Measurements from ENCODE around the gene HEATR5A. TPM values are rescaled to one million over a fixed set of nuclear protein-coding genes. Genes with fewer than 3 reads are reported as not detected.

The HEATR5A gene
- total and polyA plus RNA-seq, 2 donors from 2014 or later, result 8.0 to 30.4 TPM

DNA sequence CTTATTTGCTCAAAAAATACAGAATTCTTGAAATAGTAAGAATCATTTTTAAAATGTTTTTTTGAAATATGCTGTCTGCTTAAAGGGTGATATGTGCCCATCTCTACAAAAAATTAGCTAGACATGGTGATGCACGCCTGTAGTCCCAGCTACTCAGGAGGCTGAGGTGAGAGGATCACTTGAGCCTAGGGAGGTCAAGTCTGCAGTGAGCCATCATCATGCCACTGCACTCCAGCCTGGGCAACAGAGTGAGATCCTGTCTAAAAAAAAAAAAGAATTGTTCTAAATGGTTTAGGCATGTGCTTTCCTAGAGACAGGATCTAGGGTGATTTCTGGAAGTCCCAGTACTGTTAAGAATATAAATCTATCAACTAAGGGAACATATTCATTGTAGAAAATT is 137.2 kb downstream of the HEATR5A start:
- Histone ChIP-seq H3K36me3 (ENCODE audit: control insufficient read depth in 2 of 3, insufficient read depth in 3 of 3, low read length in 3 of 3) (no peaks in the 10 kb centered on the region), H3K4me3 (ENCODE audit: low read length in 3 of 3) (no peak overlapping the region), H3K9ac (ENCODE audit: low read length in 3 of 3) (no peak overlapping the region), H3K27ac (ENCODE audit: low read depth in 2 of 2, low read length in 2 of 2) (no peak overlapping the region), H3K4me1 (ENCODE audit: control insufficient read depth in 2 of 3, insufficient read depth in 2 of 3, low read depth in 1 of 3, low read length in 3 of 3) (no peaks in the 10 kb centered on the region), H3K27me3 (ENCODE audit: control insufficient read depth, insufficient read depth, low read length) (no peaks in the 10 kb centered on the region), H3K9me3 (ENCODE audit: control insufficient read depth in 2 of 3, insufficient read depth in 1 of 3, low read length in 3 of 3) (no peaks in the 10 kb centered on the region)
- DNase-seq (no peak), FAIRE-seq (no peak)
- TF ChIP-seq, protein P1, sequence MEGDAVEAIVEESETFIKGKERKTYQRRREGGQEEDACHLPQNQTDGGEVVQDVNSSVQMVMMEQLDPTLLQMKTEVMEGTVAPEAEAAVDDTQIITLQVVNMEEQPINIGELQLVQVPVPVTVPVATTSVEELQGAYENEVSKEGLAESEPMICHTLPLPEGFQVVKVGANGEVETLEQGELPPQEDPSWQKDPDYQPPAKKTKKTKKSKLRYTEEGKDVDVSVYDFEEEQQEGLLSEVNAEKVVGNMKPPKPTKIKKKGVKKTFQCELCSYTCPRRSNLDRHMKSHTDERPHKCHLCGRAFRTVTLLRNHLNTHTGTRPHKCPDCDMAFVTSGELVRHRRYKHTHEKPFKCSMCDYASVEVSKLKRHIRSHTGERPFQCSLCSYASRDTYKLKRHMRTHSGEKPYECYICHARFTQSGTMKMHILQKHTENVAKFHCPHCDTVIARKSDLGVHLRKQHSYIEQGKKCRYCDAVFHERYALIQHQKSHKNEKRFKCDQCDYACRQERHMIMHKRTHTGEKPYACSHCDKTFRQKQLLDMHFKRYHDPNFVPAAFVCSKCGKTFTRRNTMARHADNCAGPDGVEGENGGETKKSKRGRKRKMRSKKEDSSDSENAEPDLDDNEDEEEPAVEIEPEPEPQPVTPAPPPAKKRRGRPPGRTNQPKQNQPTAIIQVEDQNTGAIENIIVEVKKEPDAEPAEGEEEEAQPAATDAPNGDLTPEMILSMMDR (IDR thresholded peaks at IDR 0.05; ENCODE audit: borderline replicate concordance, extremely low read depth, insufficient read depth), result no peak
- intact Hi-C loops (cut with DNase I), result no loop called here

DNA sequence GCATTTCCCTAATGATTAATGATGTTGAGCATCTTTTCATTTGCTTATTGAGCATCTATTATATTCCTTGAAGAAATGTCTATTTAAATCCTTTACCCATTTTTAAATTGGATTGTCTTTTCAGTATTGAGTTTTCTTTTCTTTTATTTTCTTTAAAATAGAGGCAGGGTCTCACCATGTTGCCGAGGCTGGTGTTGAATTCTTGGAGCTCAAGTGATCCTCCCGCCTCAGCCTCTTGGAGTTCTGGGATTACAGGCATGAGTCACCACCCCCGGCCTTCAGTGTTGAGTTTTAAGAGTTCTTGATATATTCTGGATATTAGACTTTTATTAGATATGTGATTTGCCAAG is 139.5 kb downstream of the HEATR5A start:
- H3K9ac ChIP-seq (ENCODE audit: low read length in 3 of 3), result no peak overlapping the region
- no peak overlapping the region for H3K27ac ChIP-seq (ENCODE audit: low read depth in 2 of 2, low read length in 2 of 2)
- H3K4me3 ChIP-seq (ENCODE audit: low read length in 3 of 3), result no peak overlapping the region
- intact Hi-C loops (cut with DNase I), result no loop called here
- H3K9me3 ChIP-seq (ENCODE audit: control insufficient read depth in 2 of 3, insufficient read depth in 1 of 3, low read length in 3 of 3), result no peaks in the 10 kb centered on the region
- DNase-seq (no peak), FAIRE-seq (no peak)
- H3K36me3 ChIP-seq (ENCODE audit: control insufficient read depth in 2 of 3, insufficient read depth in 3 of 3, low read length in 3 of 3), result no peaks in the 10 kb centered on the region
- TF ChIP-seq, protein P1 (IDR thresholded peaks at IDR 0.05; ENCODE audit: borderline replicate concordance, extremely low read depth, insufficient read depth), result no peak
- H3K27me3 ChIP-seq (ENCODE audit: control insufficient read depth, insufficient read depth, low read length), result no peaks in the 10 kb centered on the region
- H3K4me1 ChIP-seq (ENCODE audit: control insufficient read depth in 2 of 3, insufficient read depth in 2 of 3, low read depth in 1 of 3, low read length in 3 of 3), result no peaks in the 10 kb centered on the region

DNA sequence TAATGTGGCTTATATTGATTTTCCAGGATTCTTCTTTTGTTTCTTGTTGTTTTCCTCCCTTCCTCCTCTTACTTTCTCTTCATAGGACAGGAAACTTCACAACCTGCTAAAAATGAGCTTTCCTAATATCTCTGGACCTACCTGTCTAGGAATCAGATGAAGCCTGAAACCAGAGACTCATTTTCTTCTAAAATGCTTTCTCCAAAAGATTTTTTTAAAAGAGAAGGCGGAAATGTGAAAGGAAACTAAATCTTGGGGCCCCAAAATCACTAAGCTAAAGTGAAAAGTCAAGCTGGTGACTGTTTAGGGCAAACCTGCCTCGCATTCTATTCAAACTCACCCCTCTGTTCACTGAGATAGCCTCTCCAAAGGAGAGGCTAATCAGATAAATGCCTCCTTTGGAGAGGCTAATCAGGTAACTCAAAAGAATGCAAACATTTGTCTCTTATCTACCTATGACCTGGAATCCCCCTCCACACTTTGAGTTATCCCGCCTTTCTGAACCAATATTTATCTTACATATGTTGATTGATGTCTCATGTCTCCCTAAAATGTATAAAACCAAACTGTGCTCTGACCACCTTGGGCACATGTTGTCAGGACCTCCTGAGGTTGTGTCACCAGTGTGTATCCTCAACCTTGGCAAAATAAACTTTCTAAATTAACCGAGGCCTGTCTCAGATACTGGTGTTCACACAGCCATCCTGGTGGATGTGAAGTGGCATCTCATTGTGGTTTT is 140.0 kb downstream of the HEATR5A start:
- TF ChIP-seq, protein P1 (IDR thresholded peaks at IDR 0.05; ENCODE audit: borderline replicate concordance, extremely low read depth, insufficient read depth), result no peak
- no peaks in the 10 kb centered on the region for H3K4me1 ChIP-seq (ENCODE audit: control insufficient read depth in 2 of 3, insufficient read depth in 2 of 3, low read depth in 1 of 3, low read length in 3 of 3)
- no peaks in the 10 kb centered on the region for H3K27me3 ChIP-seq (ENCODE audit: control insufficient read depth, insufficient read depth, low read length)
- H3K27ac ChIP-seq (ENCODE audit: low read depth in 2 of 2, low read length in 2 of 2), result no peak overlapping the region
- DNase-seq (no peak), FAIRE-seq (no peak)
- H3K36me3 ChIP-seq (ENCODE audit: control insufficient read depth in 2 of 3, insufficient read depth in 3 of 3, low read length in 3 of 3), result no peaks in the 10 kb centered on the region
- H3K9me3 ChIP-seq (ENCODE audit: control insufficient read depth in 2 of 3, insufficient read depth in 1 of 3, low read length in 3 of 3), result no peaks in the 10 kb centered on the region
- no peak overlapping the region for H3K4me3 ChIP-seq (ENCODE audit: low read length in 3 of 3)
- intact Hi-C loops (cut with DNase I), result no loop called here
- H3K9ac ChIP-seq (ENCODE audit: low read length in 3 of 3), result no peak overlapping the region

DNA sequence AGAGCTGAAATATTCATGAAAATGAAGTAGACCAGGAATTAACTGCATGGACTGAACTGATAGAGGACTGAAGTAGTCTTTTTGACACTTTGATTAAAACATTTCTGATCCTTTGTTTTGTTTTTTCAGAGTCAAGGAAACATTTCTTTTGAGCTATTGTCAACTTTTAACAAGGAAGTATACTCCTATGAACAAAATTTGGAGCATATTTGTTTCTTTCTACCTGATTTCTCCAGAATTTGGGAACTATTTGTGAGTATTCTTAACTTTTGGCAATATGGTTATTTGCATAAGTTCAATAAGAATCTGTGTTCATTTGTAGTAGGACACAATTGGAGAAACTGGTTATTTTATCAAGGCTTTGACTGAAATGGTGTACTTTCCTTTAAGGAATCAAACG is 141.5 kb downstream of the HEATR5A start:
- Histone ChIP-seq H3K9ac (ENCODE audit: low read length in 3 of 3) (no peak overlapping the region), H3K27me3 (ENCODE audit: control insufficient read depth, insufficient read depth, low read length) (no peaks in the 10 kb centered on the region), H3K36me3 (ENCODE audit: control insufficient read depth in 2 of 3, insufficient read depth in 3 of 3, low read length in 3 of 3) (no peaks in the 10 kb centered on the region), H3K27ac (ENCODE audit: low read depth in 2 of 2, low read length in 2 of 2) (no peak overlapping the region), H3K4me3 (ENCODE audit: low read length in 3 of 3) (no peak overlapping the region), H3K4me1 (ENCODE audit: control insufficient read depth in 2 of 3, insufficient read depth in 2 of 3, low read depth in 1 of 3, low read length in 3 of 3) (no peaks in the 10 kb centered on the region), H3K9me3 (ENCODE audit: control insufficient read depth in 2 of 3, insufficient read depth in 1 of 3, low read length in 3 of 3) (no peaks in the 10 kb centered on the region)
- TF ChIP-seq, protein P1 (IDR thresholded peaks at IDR 0.05; ENCODE audit: borderline replicate concordance, extremely low read depth, insufficient read depth), result no peak
- FAIRE-seq (no peak), DNase-seq (no peak)
- intact Hi-C loops (cut with DNase I), result no loop called here

Measured in kidney (tissue), 14 donors.